ENCODE results near the gene SLC17A9. TPM values are rescaled to one million over a fixed set of nuclear protein-coding genes. Genes with fewer than 3 reads are reported as not detected.
A peak's percentile ranks its signal among the peaks of the same experiment; 100 is the strongest.

The SLC17A9 gene
- total and polyA plus RNA-seq, 7 donors, result 0.32 to 1.0 (median 0.88) TPM

DNA sequence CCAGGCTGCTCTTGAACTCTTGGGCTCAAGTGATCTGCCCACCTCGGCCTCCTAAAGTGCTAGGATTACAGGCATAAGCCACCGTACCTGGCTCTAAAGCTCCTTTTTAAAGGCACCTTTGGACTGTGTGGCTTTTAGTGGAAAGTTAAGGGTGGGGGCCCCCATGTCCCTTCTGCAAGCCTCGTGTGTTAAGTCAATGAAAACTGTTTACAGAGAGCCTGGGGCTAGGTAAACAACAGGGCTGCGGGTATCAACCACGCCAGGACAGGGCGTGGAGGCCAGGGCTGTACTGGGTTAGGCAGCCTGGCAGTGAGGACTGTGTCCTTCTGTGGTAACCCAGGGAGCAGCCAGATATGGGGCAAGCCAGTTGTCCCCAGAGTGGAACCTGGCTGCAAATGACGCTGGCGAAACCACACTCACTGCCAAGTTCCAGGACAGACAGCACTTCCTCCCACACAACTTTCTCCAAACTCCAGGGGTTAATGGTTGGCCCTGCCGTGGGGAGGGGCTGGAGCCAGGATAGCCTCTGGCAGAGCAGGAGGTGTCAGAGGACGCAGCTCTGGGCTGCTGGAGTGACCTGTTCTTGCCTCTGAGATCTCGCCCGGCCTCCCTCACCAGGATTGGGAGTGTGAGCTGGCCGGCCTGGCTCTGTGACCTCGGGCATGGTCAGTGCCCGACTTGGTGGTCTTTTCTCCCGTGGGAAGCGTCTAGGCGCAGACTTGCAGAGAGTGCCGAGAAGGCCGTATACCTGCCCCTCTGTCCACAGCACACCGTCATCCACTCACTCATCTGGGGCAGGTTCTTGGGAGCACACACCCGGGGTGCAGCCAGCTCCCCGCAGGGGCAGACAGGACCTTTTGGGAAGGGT is 3.2 kb downstream of the SLC17A9 start:
- Histone ChIP-seq H3K4me3 (no peak overlapping the region), H3K27me3 (ENCODE audit: insufficient read depth in 3 of 3, low read length in 2 of 3) (no peaks in the 10 kb centered on the region), H3K4me1 (peaks cover 5% of the 10 kb centered on the region), H3K9me3 (no peaks in the 10 kb centered on the region), H3K36me3 (ENCODE audit: insufficient read depth in 1 of 2, low read depth in 1 of 2) (peaks cover 0 to 3% of the 10 kb centered on the region in 2 donors), H3K27ac (no peak overlapping the region)
- DNase-seq (peak in 1 of 2 donors; percentile 64), ATAC-seq (peak; percentile 26 to 80 (median 70))
- TF ChIP-seq CTCF (IDR thresholded peaks at IDR 0.05), result no peak
- intact Hi-C loops (cut with DNase I), result no loop called here
- 52 to 70% (median 64%) methylated on average over 23 of the region's 23 CpGs for whole genome bisulfite sequencing, 3 donors

- no peak overlapping the region for H3K4me3 ChIP-seq
- H3K27ac ChIP-seq, result no peak overlapping the region
- no peak for TF ChIP-seq CTCF (IDR thresholded peaks at IDR 0.05)
- no peak for ATAC-seq
- intact Hi-C loops (cut with DNase I), result no loop called here
- H3K4me1 ChIP-seq, result peaks cover 5% of the 10 kb centered on the region
- H3K9me3 ChIP-seq, result no peaks in the 10 kb centered on the region
- no peaks in the 10 kb centered on the region for H3K36me3 ChIP-seq (ENCODE audit: insufficient read depth in 1 of 2, low read depth in 1 of 2)
- peak in 1 of 2 donors; percentile 51 for DNase-seq
- whole genome bisulfite sequencing, 3 donors, result 87 to 90% (median 87%) methylated on average over 25 of the region's 25 CpGs
- no peaks in the 10 kb centered on the region for H3K27me3 ChIP-seq (ENCODE audit: insufficient read depth in 3 of 3, low read length in 2 of 3)
Observed at GRCh38 chr20:62956387-62957135, 4.1 kb downstream of the SLC17A9 start.

GRCh38 chr20:62957136-62958117 is 4.9 kb downstream of the SLC17A9 start:
- Histone ChIP-seq H3K9me3 (no peaks in the 10 kb centered on the region), H3K4me1 (peaks cover 5% of the 10 kb centered on the region), H3K4me3 (no peak overlapping the region), H3K27ac (no peak overlapping the region), H3K27me3 (ENCODE audit: insufficient read depth in 3 of 3, low read length in 2 of 3) (no peaks in the 10 kb centered on the region), H3K36me3 (ENCODE audit: insufficient read depth in 1 of 2, low read depth in 1 of 2) (no peaks in the 10 kb centered on the region)
- no peak for ATAC-seq
- TF ChIP-seq CTCF (IDR thresholded peaks at IDR 0.05), result no peak
- peak in 1 of 2 donors; percentile 41 for DNase-seq
- 94 to 96% (median 96%) methylated on average over 34 to 36 of the region's 36 CpGs for WGBS, 3 donors
- intact Hi-C loops (cut with DNase I), result no loop called here

DNA sequence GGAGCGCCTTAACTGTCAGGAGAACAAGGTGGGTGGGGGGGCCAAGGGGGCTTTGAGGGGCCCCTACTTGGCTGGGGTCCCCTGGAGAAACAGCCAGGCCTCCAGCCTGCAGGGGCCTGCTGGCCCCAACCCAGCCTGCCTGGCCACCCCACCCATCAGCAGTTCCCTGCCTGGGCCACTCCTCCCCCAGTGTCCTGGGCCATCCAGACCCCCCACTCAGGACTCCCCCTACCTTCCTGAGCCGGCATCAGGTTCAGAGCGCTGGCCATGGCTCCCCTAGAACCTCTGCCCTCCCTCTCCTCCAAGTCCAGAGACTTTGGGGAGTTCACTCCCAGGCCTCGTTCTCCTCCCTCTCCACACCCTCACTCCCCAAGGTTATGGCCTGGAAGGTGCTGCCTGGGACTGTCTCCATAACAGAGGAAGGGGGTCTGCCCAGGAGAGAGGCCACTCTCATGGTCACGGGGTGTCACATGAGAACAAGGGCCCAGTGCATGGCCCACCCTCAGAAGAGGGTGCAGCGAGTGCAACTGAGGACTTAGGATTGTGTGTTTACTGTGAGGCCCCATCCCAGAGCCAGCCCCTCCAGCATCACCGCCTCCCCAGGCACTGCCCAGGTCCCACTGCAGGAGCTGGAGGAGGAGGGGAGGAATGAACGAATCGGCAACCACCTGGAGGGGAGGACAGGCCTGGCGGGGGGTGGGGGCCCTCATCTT is 6.0 kb downstream of the SLC17A9 start:
- 74 to 81% (median 80%) methylated on average over 10 of the region's 10 CpGs for WGBS, 3 donors
- no peaks in the 10 kb centered on the region for H3K36me3 ChIP-seq (ENCODE audit: insufficient read depth in 1 of 2, low read depth in 1 of 2)
- TF ChIP-seq CTCF (IDR thresholded peaks at IDR 0.05), result no peak
- DNase-seq (peak in 1 of 2 donors; percentile 38), ATAC-seq (no peak)
- H3K27ac ChIP-seq, result no peak overlapping the region
- no peaks in the 10 kb centered on the region for H3K4me1 ChIP-seq
- intact Hi-C loops (cut with DNase I), result no loop called here
- H3K9me3 ChIP-seq, result no peaks in the 10 kb centered on the region
- no peaks in the 10 kb centered on the region for H3K27me3 ChIP-seq (ENCODE audit: insufficient read depth in 3 of 3, low read length in 2 of 3)
- H3K4me3 ChIP-seq, result no peak overlapping the region

Data from psoas muscle (tissue), 8 donors.